Esophagus muscularis mucosa (tissue), 4 donors: ENCODE results near the gene CEP89.

Source experiments
- CTCF ChIP-seq, 3 experiments: fragments of 200-600 bp in 2 of 3; fragments of 450-650 bp in 1 of 3; sonication (generic) in 2 of 3; IDR thresholded peaks; one replicate each; pipeline ENCODE4 v1.5.1; 2017 to 2019; ENCODE audit warnings: antibody characterized with exemption in 3 of 3, mild to moderate bottlenecking in 2 of 3, moderate library complexity in 1 of 3
- EP300 ChIP-seq: sonication (generic); formaldehyde crosslinking; IDR thresholded peaks from one replicate; pipeline ENCODE4 v1.6.1; 2017; ENCODE audit warnings: antibody characterized with exemption
- POLR2A ChIP-seq: fragments of 450-650 bp; IDR thresholded peaks from one replicate; pipeline ENCODE4 v1.6.1; 2017; ENCODE audit warnings: antibody characterized with exemption, moderate library complexity, mild to moderate bottlenecking, low read depth

- TF ChIP-seq CTCF (IDR thresholded peaks at IDR 0.05) (no peak), EP300 (no peak), POLR2A (no peak)
Measured at GRCh38 chr19:32876919-32877285, 94.9 kb downstream of the CEP89 start.
